Stimulated activated CD8-positive, alpha-beta memory T cell treated with anti-CD3 and anti-CD28 coated beads, Interleukin-12 subunit alpha, Interleukin-12 subunit beta, amount 100 ng/mL, for 24 hours (primary cell): Measurements from ENCODE around the gene PRAMEF11.
"Not testable (repeated sequence)": the region's sequence is repeated elsewhere in the genome, so short reads cannot be mapped to it uniquely, and the experiment has no call there.

Source experiments
- DNase-seq: peaks from one replicate; pipeline ENCODE4 v3.0.0-alpha.2; 2020; ENCODE audit errors: extremely low read depth

Gene PRAMEF11

GRCh38 chr1:12831310-12831709 lies at the start of gene PRAMEF11:
Gene PRAMEF11 (minus strand): TSS chr1:12831410. CDS start chr1:12828789, 2,621 bp downstream.
- not testable (repeated sequence) for DNase-seq

DNA sequence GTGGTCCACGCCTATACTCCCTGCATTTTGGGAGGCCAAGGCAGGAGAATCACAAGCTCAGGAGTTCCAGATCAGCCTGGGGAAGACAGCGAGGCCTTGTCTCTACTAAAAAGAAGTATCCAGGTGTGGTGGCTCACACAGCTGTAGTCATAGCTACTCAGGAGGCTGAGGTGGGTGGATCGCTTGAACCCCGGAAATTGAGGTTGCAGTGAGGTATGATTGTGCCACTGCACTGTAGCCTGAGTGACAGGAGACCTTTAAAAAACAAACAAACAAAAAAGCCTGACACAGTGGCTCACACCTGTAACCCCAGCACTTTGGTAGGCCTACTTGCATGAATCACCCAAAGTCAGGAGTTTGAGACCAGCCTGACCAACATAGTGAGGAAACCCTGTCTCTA lies 47.2 kb upstream of the PRAMEF11 start:
- not testable (repeated sequence) for DNase-seq

- not testable (repeated sequence) for DNase-seq
These were observed 32.1 kb upstream of the PRAMEF11 start for GRCh38 chr1:12863131-12863880.

DNA sequence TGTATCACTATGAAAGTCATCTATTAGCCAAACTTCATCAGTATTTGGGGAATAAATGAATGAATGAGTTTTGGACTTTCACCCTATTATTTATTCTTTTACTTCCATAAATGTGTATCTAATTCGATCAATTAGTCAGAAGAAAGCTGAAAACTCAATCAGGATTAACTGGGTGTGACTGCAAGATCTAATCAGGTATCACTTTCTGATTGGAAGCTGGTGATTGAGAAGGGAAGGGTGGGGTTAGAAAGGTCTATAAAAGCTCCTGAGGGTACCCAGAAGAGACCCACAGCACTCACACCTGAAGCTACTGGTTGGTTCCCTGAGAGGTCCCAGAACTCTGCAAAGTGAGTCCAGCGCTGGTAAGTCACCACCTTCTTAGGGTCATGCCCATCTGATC lies 25.6 kb upstream of the PRAMEF11 start, which contains the start of gene PRAMEF2:
Gene PRAMEF2 (plus strand): TSS at position 301 of the 400 bp plus-strand sequence. CDS start 1,924 bp downstream, outside the sequence.
- not testable (repeated sequence) for DNase-seq

DNA sequence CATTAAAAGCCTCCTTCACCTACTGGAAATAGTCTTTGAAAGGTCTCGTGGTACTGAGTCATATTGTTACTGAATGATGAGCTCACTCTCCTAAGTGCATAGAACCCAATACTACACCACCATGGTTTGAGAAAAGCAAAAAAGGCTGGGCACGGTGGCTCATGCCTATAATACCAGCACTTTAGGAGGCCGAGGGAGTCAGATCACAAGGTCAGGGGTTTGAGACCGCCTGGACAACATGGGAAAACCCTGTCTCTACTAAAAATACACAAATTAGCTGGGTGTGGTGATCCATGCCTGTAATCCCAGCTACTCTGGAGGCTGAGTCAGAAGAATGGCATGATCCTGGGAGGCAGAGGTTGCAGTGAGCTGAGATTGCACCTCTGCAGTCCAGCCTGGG lies 20.6 kb upstream of the PRAMEF11 start:
- DNase-seq: no peak

DNA sequence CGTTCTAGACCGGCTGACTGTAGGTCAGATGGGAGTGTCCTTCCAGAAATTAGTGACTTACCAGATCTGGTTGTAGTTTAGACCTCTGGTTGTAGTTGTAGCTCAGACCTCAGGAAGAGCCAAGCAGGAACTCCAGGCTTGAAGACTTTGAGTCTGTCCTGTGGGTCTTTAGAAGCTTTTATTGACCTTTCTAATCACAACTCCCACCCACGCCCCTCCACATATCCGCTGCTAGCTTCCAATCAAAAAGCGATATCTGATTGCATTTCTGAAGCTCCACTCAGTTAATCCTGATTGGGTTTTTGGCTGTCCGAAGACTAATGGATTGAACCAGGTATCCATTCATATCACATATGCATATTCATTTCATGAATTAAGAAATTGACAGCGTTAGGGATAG lies 17.4 kb upstream of the PRAMEF11 start, which contains the start of gene HNRNPCL1:
Gene HNRNPCL1 (minus strand): TSS at position 101 of the 400 bp plus-strand sequence. CDS start 431 bp downstream, outside the sequence.
- not testable (repeated sequence) for DNase-seq

- DNase-seq: not testable (repeated sequence)
These were observed 2.0 kb upstream of the PRAMEF11 start for GRCh38 chr1:12833251-12833650.

GRCh38 chr1:12819061-12819460 lies 12.1 kb downstream of the PRAMEF11 start:
- DNase-seq: not testable (repeated sequence)

DNA sequence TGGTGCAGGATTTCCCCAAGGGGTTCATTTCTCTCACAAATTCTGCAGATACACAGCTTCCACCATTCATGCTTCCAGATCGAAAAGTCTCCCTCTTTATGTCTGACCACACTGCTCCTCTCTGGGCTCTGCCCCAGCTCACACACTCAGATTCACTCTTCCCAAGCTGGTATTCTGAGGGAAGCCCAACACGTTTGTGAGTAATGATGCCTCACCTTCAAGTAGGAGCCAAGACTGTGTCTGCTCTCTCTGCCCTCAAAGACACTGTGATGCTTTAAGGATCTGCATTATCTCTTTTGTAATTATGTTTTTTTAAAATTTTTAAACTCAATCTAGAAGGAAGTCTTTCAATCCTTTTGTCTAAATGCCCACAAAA lies 19.8 kb downstream of the PRAMEF11 start:
- DNase-seq: no peak

DNA sequence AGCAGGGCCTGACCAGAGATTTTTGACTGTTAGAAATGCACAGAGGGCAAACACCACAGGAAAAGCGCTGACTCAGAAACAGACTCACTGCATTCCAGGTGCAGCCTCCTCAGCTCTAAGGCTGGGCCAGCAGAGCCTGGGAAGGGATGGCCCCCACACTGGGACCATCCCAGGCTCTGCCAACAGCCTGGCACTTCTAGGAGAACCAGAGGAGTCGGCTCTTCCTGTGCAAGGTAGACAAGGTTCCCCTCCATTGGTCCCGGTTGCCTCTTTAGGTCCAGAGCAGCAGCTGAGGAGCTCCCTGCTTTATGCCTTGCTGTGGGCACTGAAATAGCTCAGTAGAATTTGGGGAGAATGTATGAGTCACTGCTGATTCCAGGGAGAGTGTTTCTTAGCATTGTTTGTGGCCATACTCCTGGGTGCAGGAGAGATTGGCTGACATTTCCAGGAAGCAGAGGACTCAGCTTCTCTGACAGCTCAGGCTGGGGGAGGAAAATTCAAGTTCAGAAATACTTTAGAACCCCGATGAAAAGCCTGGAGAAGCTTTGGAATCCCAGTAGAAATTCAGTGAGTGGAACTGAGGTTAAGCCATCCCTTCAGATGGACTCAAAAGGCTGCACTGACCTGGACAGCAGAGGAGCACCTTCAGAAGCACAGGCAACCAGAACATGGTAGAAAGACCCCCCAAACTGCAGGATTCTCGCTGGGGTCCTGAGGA lies 20.4 kb downstream of the PRAMEF11 start:
- DNase-seq: no peak

- DNase-seq: no peak
These were observed 21.3 kb downstream of the PRAMEF11 start for GRCh38 chr1:12809933-12810332.

- DNase-seq: no peak
These were observed 31.5 kb downstream of the PRAMEF11 start for GRCh38 chr1:12799730-12800129.

DNA sequence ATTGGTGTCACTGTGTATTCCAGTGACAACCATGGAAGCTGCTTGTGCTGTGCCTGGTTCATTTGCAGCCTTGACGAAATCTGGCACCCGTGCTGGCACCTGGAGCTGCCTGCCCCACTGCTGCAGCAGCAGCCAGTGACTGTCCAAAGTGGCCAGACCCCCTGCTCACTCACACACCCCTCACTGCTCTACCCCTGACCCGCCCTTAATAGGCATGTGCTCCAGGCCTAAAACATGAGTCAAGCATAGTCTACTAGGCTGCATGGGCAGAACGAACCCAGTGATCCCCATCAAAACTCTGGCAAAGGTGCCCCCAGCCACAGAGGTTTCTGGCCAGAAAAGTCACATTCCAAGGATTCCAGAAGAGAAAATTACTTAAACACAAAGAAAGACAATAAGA lies 32.3 kb downstream of the PRAMEF11 start:
- no peak for DNase-seq

DNA sequence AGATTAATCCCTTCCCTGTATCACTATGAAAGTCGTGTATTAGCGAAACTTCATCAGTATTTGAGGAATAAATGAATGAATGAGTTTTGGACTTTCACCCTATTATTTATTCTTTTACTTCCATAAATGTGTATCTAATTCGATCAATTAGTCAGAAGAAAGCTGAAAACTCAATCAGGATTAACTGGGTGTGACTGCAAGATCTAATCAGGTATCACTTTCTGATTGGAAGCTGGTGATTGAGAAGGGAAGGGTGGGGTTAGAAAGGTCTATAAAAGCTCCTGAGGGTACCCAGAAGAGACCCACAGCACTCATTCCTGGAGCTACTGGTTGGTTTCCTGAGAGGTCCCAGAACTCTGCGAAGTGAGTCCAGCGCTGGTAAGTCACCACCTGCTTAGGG lies 40.1 kb downstream of the PRAMEF11 start, which contains the start of gene PRAMEF1:
Gene PRAMEF1 (plus strand): TSS at position 301 of the 400 bp plus-strand sequence. CDS start 1,831 bp downstream, outside the sequence.
- DNase-seq: not testable (repeated sequence)

DNA sequence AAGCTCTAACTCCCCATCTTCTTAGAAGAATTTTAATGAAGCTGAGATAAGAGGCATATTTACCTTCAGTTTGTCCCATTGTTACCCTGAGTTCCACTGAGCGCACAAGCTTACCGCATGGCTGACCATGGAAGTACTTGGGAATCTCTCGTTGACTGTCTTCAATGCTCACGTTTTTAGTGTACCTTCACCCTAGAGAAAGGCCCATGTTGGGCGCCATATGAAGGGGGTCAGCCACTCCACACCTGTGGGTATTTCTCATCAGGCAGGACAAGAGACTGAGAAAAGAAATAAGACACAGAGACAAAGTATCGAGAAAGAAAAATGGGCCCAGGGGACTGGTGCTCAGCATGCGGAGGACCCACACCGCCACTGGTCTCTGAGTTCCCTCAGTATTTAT lies 46.5 kb downstream of the PRAMEF11 start:
- DNase-seq: not testable (repeated sequence)

- not testable (repeated sequence) for DNase-seq
These were observed 47.4 kb downstream of the PRAMEF11 start for GRCh38 chr1:12783783-12784182.

DNA sequence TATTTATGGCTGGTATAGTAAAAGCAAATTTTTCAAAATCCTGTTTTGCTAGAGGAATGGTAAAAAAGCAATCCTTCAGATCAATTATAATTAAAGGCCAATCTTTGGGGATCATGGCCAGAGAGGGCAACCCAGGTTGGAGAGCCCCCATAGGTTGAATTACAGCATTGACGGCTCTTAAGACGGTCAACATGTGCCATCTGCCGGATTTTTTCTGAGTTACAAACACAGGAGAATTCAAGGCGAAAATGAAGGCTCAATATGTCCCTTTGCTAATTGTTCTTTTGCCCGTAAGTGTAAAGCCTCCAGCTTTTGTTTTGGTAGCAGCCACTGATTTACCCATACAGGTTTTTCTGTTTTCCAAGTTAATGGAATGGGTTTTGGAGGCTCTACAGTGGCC lies 49.7 kb downstream of the PRAMEF11 start:
- DNase-seq: not testable (repeated sequence)

DNA sequence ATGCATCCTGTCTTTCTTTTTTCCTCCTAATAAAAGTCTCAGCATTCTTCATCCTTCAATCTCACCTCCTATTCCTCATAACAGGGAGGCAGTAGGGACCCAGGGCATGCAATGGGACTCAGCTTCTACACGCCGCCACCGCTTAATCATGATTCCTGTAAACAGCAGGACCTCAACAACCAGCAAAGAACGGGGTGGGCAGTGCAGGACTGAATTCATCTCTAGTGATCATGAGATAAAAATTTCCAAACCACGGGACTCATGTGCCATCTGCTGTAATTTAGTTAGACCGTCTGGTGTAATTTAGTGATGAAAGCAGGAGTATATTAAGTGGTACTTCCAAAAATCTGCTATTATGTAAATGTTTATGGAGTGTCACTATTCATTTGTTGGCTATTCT lies 52.3 kb downstream of the PRAMEF11 start:
- no peak for DNase-seq

- DNase-seq: no peak
These were observed 53.1 kb downstream of the PRAMEF11 start for GRCh38 chr1:12778061-12778460.

DNA sequence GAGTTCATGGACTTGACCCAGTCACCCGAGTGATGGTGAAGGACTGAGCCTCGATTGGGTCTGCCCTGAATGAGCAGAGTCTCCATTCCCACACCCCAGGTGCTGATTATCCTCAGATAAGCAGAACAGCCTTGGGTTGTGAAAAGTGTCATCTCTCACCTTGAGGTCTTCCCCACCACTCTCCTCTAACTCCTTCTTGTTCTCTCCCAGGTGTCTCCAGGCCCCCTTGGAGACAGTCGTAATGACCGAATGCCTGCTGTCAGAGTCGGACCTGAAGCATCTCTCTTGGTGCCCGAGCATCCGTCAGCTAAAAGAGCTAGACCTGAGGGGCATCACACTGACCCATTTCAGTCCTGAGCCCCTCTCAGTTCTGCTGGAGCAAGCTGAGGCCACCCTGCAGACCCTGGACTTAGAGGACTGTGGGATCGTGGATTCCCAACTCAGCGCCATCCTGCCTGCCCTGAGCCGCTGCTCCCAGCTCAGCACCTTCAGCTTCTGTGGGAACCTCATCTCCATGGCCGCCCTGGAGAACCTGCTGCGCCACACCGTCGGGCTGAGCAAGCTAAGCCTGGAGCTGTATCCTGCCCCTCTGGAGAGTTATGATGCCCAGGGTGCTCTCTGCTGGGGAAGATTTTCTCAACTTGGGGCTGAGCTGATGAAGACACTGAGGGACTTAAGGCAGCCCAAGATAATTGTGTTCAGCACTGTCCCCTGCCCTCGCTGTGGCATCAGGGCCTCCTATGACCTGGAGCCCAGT lies 54.2 kb downstream of the PRAMEF11 start:
- DNase-seq: no peak

DNA sequence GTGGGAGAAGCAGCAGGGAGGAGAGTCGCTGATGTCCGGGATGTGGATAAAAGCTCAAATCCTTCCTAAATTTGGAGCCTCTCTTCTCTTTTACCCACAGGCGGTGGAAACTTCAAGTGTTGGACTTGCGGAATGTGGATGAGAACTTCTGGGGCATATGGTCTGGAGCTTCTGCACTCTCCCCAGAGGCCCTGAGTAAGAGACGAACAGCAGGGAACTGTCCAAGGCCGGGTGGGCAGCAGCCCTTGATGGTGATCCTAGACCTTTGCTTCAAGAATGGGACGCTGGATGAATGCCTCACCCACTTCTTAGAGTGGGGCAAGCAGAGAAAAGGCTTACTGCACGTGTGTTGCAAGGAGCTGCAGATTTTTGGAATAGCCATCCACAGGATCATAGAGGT lies 55.8 kb downstream of the PRAMEF11 start:
- DNase-seq: no peak

DNA sequence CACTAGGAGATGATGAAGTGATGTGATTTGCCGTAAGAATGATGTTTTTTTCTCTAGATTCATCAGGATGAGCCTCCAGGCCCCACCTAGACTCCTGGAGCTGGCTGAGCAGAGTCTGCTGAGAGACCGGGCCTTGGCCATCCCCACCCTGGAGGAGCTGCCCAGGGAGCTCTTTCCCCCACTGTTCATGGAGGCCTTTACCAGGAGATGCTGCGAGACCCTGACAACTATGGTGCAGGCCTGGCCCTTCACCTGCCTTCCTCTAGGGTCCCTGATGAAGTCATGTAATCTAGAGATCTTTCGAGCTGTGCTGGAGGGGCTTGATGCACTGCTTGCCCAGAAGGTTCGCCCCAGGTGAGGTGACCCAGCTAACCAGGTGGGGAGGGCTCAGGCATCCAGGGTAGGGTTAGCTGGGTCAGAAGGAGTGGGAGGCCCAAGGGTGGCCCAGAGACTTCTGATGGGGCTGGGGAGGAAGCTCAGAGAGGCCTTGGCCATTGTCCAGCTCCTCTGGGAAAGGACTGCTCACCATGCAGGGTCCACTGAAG lies 56.3 kb downstream of the PRAMEF11 start:
- DNase-seq: no peak
